HG03442 (cell line): ENCODE measurements around the gene TCF7L2.

ENCODE experiments used
- ATAC-seq: cut with Tn5 transposase; IDR thresholded peaks from one replicate; pipeline ENCODE4 v1.9.1; 2021; ENCODE audit warnings: mild to moderate bottlenecking, moderate library complexity; ENCODE audit not compliant: unreplicated experiment

The TCF7L2 gene

GRCh38 chr10:113111900-113112853, 162.1 kb downstream of the TCF7L2 start:
- ATAC-seq, result no peak

GRCh38 chr10:113113241-113113640, 163.2 kb downstream of the TCF7L2 start:
- no peak for ATAC-seq

GRCh38 chr10:113113918-113114317, 163.9 kb downstream of the TCF7L2 start:
- ATAC-seq, result no peak

GRCh38 chr10:113115556-113115955, 165.5 kb downstream of the TCF7L2 start:
- no peak for ATAC-seq

- ATAC-seq, result no peak
These were observed 168.8 kb downstream of the TCF7L2 start for GRCh38 chr10:113118882-113119281.

- no peak for ATAC-seq
These were observed 169.8 kb downstream of the TCF7L2 start for GRCh38 chr10:113119801-113120200.

GRCh38 chr10:113121153-113121552, 171.1 kb downstream of the TCF7L2 start:
- ATAC-seq, result no peak

GRCh38 chr10:113122947-113123346, 172.9 kb downstream of the TCF7L2 start:
- no peak for ATAC-seq

GRCh38 chr10:113124724-113125123, 174.7 kb downstream of the TCF7L2 start:
- no peak for ATAC-seq

- ATAC-seq, result no peak
These were observed 175.6 kb downstream of the TCF7L2 start for GRCh38 chr10:113125612-113126011.

- no peak for ATAC-seq
These were observed 176.5 kb downstream of the TCF7L2 start for GRCh38 chr10:113126229-113127201.

GRCh38 chr10:113127261-113127900, 177.3 kb downstream of the TCF7L2 start:
- no peak for ATAC-seq

GRCh38 chr10:113127901-113128283, 177.8 kb downstream of the TCF7L2 start:
- no peak for ATAC-seq

GRCh38 chr10:113128450-113129070, 178.5 kb downstream of the TCF7L2 start:
- no peak for ATAC-seq

GRCh38 chr10:113129117-113129516, 179.1 kb downstream of the TCF7L2 start:
- ATAC-seq, result no peak

GRCh38 chr10:113130014-113130641, 180.1 kb downstream of the TCF7L2 start:
- no peak for ATAC-seq

- ATAC-seq, result no peak
These were observed 181.7 kb downstream of the TCF7L2 start for GRCh38 chr10:113131613-113132261.

- ATAC-seq, result no peak
These were observed 182.6 kb downstream of the TCF7L2 start for GRCh38 chr10:113132591-113133121.

GRCh38 chr10:113133497-113134115, 183.6 kb downstream of the TCF7L2 start:
- ATAC-seq, result no peak
